ENCODE data around the gene HTATSF1.

The HTATSF1 gene

GRCh38 chrX:136546371-136546781, 49.0 kb downstream of the HTATSF1 start:
- no peak for TF ChIP-seq CTCF (IDR thresholded peaks at IDR 0.05)
- DNase-seq (ENCODE audit: low spot score): no peak
- Histone ChIP-seq H3K27ac (no peak overlapping the region), H3K4me3 (no peak overlapping the region)

DNA sequence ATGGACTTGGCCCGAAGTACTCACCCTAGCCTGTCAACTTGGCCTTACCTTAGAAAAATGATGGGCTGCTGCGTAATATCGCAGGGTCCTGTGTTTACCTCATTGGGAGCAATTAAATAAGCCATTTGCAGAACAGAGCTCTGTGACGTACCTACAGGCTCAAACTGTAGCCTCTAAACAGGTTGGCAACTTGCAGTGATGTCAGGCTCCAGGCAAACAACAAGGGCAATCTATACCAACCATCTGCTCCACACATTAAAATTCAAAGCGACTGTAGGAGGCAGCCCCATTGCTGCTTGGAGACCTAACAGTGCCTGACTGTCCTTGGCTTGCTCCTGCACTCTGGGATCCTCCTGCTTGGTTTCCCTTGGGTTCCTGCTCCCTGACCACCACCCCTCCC, 51.8 kb downstream of the HTATSF1 start:
- Histone ChIP-seq H3K4me3 (no peak overlapping the region), H3K27ac (no peak overlapping the region)
- TF ChIP-seq CTCF (IDR thresholded peaks at IDR 0.05): no peak
- no peak for DNase-seq (ENCODE audit: low spot score)

DNA sequence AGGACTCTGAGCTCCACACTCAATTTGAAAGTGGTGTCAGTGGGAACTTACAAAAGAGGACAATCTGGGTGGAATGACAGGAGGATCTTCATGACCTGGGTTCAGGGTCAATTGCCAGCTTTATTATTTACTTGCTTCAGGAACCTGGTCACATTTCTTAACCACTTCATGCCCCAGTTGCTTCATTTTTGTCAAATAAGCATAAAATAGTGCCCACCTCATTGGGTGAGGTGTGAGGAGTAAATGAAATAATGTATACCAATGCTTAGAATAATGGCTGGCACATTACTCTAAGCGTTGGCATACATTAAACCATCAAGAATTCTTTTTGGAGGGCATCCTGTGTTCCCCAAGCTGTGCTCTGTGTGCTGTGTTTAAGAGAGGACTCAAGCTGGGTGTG, 54.0 kb downstream of the HTATSF1 start:
- Histone ChIP-seq H3K27ac (no peak overlapping the region), H3K4me3 (no peak overlapping the region)
- TF ChIP-seq CTCF (IDR thresholded peaks at IDR 0.05): no peak
- no peak for DNase-seq (ENCODE audit: low spot score)

GRCh38 chrX:136555694-136556093, 58.3 kb downstream of the HTATSF1 start:
- no peak for TF ChIP-seq CTCF (IDR thresholded peaks at IDR 0.05)
- DNase-seq (ENCODE audit: low spot score): no peak
- Histone ChIP-seq H3K27ac (no peak overlapping the region), H3K4me3 (no peak overlapping the region)

All from coronary artery (tissue), 2 donors.